ENCODE measurements around the gene NCDN.

The NCDN gene

GRCh38 chr1:35591211-35591610, 33.6 kb downstream of the NCDN start:
- Histone ChIP-seq H3K9ac (ENCODE audit: low read length) (no peak overlapping the region), H3K79me2 (ENCODE audit: control insufficient read depth, insufficient read depth, low read length) (no peaks in the 10 kb centered on the region), H2BK120ac (ENCODE audit: low read depth, low read length) (no peak overlapping the region), H3K27me3 (ENCODE audit: insufficient read depth, low read length, poor library complexity) (no peaks in the 10 kb centered on the region), H3K79me1 (ENCODE audit: low read length) (no peaks in the 10 kb centered on the region), H3K56ac (ENCODE audit: low read length) (no peak overlapping the region), H2BK15ac (replicated peaks; ENCODE audit: low read depth) (no peak overlapping the region), H3K4me1 (ENCODE audit: control insufficient read depth, low read depth, low read length) (peaks cover 3% of the 10 kb centered on the region), H3K23ac (ENCODE audit: low read length) (no peak overlapping the region), H4K5ac (ENCODE audit: low read length) (no peak overlapping the region), H3K4me3 (ENCODE audit: low read length) (no peak overlapping the region), H3K4me2 (ENCODE audit: low read length) (no peak overlapping the region), H3K27ac (ENCODE audit: low read depth, low read length) (no peak overlapping the region), H3K18ac (ENCODE audit: low read length) (no peak overlapping the region), H2BK5ac (ENCODE audit: low read length) (no peak overlapping the region), H3K4ac (ENCODE audit: low read depth, low read length) (no peak overlapping the region), H2AK5ac (ENCODE audit: low read length) (no peak overlapping the region), H4K8ac (ENCODE audit: low read depth, low read length) (no peak overlapping the region), H3K36me3 (ENCODE audit: control insufficient read depth, insufficient read depth, low read length) (no peaks in the 10 kb centered on the region)
- no CpG with 5 or more reads among the region's 8 CpGs for WGBS (ENCODE audit: extremely low coverage, insufficient coverage, low lambda C conversion rate)
- no peak for DNase-seq

DNA sequence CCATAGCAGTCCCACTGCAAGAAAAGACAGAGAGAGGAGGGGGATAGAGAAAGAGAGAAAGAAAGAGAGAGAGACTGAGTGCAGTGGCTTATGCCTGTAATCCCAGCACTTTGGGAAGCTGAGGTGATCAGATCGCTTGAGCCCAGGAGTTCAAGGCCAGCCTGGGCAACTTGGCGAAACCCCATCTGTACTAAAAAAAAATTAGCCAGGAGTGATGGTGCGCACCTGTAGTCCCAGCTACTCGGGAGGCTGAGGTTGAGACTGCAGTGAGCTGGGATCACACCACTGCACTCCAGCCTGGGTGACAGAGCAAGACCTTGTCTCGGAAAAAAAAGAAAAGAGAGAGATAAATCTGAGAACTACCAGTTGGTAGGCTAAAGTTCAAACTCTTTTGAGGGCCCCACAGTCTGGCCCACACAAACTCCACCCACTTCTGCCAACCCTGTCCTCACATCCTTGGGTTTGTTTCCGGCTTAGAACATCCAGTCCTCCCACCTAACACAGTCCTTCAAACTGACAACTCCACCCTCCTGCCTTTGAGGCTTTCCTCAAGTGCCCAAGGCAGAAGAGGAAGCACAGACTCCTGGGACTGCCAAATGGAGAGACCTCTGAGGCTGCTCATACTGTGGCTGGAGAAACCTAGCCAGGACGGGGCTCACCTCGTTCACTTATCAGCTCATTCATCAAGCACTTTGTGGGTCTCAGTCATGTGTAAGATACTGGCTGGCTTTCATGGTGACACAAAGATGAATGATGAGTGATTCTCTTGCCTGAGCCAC, 35.6 kb downstream of the NCDN start:
- no peak overlapping the region for H3K4ac ChIP-seq (ENCODE audit: low read depth, low read length)
- H3K18ac ChIP-seq (ENCODE audit: low read length) = no peak overlapping the region
- H3K56ac ChIP-seq (ENCODE audit: low read length) = no peak overlapping the region
- H3K4me1 ChIP-seq (ENCODE audit: control insufficient read depth, low read depth, low read length) = peaks cover 2% of the 10 kb centered on the region
- no peaks in the 10 kb centered on the region for H3K79me2 ChIP-seq (ENCODE audit: control insufficient read depth, insufficient read depth, low read length)
- no peak overlapping the region for H3K4me2 ChIP-seq (ENCODE audit: low read length)
- H2AK5ac ChIP-seq (ENCODE audit: low read length) = no peak overlapping the region
- no peaks in the 10 kb centered on the region for H3K27me3 ChIP-seq (ENCODE audit: insufficient read depth, low read length, poor library complexity)
- no peak overlapping the region for H3K4me3 ChIP-seq (ENCODE audit: low read length)
- DNase-seq = no peak
- no peak overlapping the region for H2BK120ac ChIP-seq (ENCODE audit: low read depth, low read length)
- H3K23ac ChIP-seq (ENCODE audit: low read length) = no peak overlapping the region
- no CpG with 5 or more reads among the region's 8 CpGs for WGBS (ENCODE audit: extremely low coverage, insufficient coverage, low lambda C conversion rate)
- no peak overlapping the region for H3K9ac ChIP-seq (ENCODE audit: low read length)
- no peak overlapping the region for H4K8ac ChIP-seq (ENCODE audit: low read depth, low read length)
- H2BK5ac ChIP-seq (ENCODE audit: low read length) = no peak overlapping the region
- H3K27ac ChIP-seq (ENCODE audit: low read depth, low read length) = no peak overlapping the region
- H4K5ac ChIP-seq (ENCODE audit: low read length) = no peak overlapping the region
- H3K36me3 ChIP-seq (ENCODE audit: control insufficient read depth, insufficient read depth, low read length) = no peaks in the 10 kb centered on the region
- H2BK15ac ChIP-seq (replicated peaks; ENCODE audit: low read depth) = no peak overlapping the region
- H3K79me1 ChIP-seq (ENCODE audit: low read length) = no peaks in the 10 kb centered on the region

DNA sequence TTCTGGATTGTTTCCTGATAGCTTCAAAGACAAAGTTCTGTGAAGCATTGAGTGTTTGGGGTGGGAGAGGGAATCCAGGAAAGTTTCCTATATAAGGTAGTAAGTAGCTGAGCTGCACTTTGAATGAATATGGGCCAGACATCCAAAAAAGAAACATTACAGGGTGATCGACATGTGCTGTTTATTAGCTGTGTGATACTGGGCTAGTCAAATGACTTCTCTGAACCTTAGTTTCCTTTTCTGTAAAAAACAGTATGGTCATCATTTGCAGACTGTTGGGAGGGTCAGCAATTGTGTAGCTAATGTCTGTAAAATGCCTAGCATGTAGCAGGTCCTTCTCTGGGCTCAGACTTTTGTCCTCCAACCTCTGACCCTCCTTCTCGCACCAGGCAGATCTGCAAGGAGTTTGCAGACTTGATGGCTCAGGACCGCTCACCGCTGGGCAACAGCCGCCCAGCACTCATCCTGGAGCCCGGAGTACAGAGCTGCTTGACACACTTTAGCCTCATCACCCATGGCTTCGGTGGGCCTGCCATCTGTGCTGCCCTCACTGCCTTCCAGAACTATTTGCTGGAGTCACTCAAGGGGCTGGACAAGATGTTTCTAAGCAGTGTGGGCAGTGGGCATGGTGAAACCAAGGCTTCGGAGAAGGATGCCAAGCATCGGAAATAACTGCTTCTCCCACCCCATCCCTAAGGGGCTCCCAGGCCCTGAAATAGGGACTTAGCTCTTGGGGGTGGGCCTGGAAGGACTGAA, 36.6 kb downstream of the NCDN start:
- H3K4me2 ChIP-seq (ENCODE audit: low read length) = no peak overlapping the region
- no peaks in the 10 kb centered on the region for H3K27me3 ChIP-seq (ENCODE audit: insufficient read depth, low read length, poor library complexity)
- no peak overlapping the region for H4K5ac ChIP-seq (ENCODE audit: low read length)
- WGBS (ENCODE audit: extremely low coverage, insufficient coverage, low lambda C conversion rate) = no CpG with 5 or more reads among the region's 9 CpGs
- peaks cover 2% of the 10 kb centered on the region for H3K4me1 ChIP-seq (ENCODE audit: control insufficient read depth, low read depth, low read length)
- H4K8ac ChIP-seq (ENCODE audit: low read depth, low read length) = no peak overlapping the region
- no peak overlapping the region for H2BK5ac ChIP-seq (ENCODE audit: low read length)
- no peak overlapping the region for H3K4me3 ChIP-seq (ENCODE audit: low read length)
- no peak overlapping the region for H3K9ac ChIP-seq (ENCODE audit: low read length)
- no peak overlapping the region for H2BK15ac ChIP-seq (replicated peaks; ENCODE audit: low read depth)
- no peaks in the 10 kb centered on the region for H3K79me1 ChIP-seq (ENCODE audit: low read length)
- no peak overlapping the region for H2BK120ac ChIP-seq (ENCODE audit: low read depth, low read length)
- no peak overlapping the region for H3K23ac ChIP-seq (ENCODE audit: low read length)
- H2AK5ac ChIP-seq (ENCODE audit: low read length) = no peak overlapping the region
- no peaks in the 10 kb centered on the region for H3K36me3 ChIP-seq (ENCODE audit: control insufficient read depth, insufficient read depth, low read length)
- H3K27ac ChIP-seq (ENCODE audit: low read depth, low read length) = no peak overlapping the region
- no peaks in the 10 kb centered on the region for H3K79me2 ChIP-seq (ENCODE audit: control insufficient read depth, insufficient read depth, low read length)
- H3K18ac ChIP-seq (ENCODE audit: low read length) = no peak overlapping the region
- H3K56ac ChIP-seq (ENCODE audit: low read length) = no peak overlapping the region
- no peak for DNase-seq
- no peak overlapping the region for H3K4ac ChIP-seq (ENCODE audit: low read depth, low read length)

DNA sequence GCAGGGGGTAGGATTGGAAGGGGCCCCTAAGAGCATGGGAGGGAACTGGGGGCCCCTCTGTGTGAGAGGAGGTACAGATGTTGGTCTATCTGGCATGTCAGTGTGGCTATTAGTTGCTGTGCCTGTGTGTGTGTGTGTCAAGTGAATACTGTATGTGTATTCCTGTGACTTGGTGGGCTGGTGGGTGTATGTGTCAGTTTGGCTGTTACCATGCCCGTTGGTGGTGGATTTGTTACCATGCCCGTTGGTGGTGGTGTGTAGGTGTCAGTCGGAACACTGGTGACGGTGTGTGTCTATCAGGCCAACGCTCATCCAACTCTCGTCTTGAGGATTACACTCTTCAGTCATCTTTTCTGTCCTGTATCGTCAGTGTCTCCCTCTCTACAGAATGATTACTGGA, 38.1 kb downstream of the NCDN start:
- no peak for DNase-seq
- Histone ChIP-seq H3K36me3 (ENCODE audit: control insufficient read depth, insufficient read depth, low read length) (no peaks in the 10 kb centered on the region), H4K5ac (ENCODE audit: low read length) (no peak overlapping the region), H3K79me2 (ENCODE audit: control insufficient read depth, insufficient read depth, low read length) (no peaks in the 10 kb centered on the region), H3K27me3 (ENCODE audit: insufficient read depth, low read length, poor library complexity) (no peaks in the 10 kb centered on the region), H3K9ac (ENCODE audit: low read length) (no peak overlapping the region), H3K18ac (ENCODE audit: low read length) (no peak overlapping the region), H3K4me2 (ENCODE audit: low read length) (no peak overlapping the region), H2BK5ac (ENCODE audit: low read length) (no peak overlapping the region), H2AK5ac (ENCODE audit: low read length) (no peak overlapping the region), H3K4me1 (ENCODE audit: control insufficient read depth, low read depth, low read length) (peaks cover 2% of the 10 kb centered on the region), H3K79me1 (ENCODE audit: low read length) (no peaks in the 10 kb centered on the region), H3K56ac (ENCODE audit: low read length) (no peak overlapping the region), H3K23ac (ENCODE audit: low read length) (no peak overlapping the region), H3K4me3 (ENCODE audit: low read length) (no peak overlapping the region), H3K27ac (ENCODE audit: low read depth, low read length) (no peak overlapping the region), H2BK120ac (ENCODE audit: low read depth, low read length) (no peak overlapping the region), H2BK15ac (replicated peaks; ENCODE audit: low read depth) (no peak overlapping the region), H4K8ac (ENCODE audit: low read depth, low read length) (no peak overlapping the region), H3K4ac (ENCODE audit: low read depth, low read length) (no peak overlapping the region)
- WGBS (ENCODE audit: extremely low coverage, insufficient coverage, low lambda C conversion rate) = no CpG with 5 or more reads among the region's 7 CpGs

GRCh38 chr1:35597870-35598269, 40.3 kb downstream of the NCDN start:
- no peak overlapping the region for H3K18ac ChIP-seq (ENCODE audit: low read length)
- H3K4me1 ChIP-seq (ENCODE audit: control insufficient read depth, low read depth, low read length) = peaks cover 2% of the 10 kb centered on the region
- no peaks in the 10 kb centered on the region for H3K79me2 ChIP-seq (ENCODE audit: control insufficient read depth, insufficient read depth, low read length)
- no peak for DNase-seq
- H3K4me2 ChIP-seq (ENCODE audit: low read length) = no peak overlapping the region
- no peak overlapping the region for H3K9ac ChIP-seq (ENCODE audit: low read length)
- H2BK15ac ChIP-seq (replicated peaks; ENCODE audit: low read depth) = no peak overlapping the region
- H4K5ac ChIP-seq (ENCODE audit: low read length) = no peak overlapping the region
- no peak overlapping the region for H2BK120ac ChIP-seq (ENCODE audit: low read depth, low read length)
- H3K56ac ChIP-seq (ENCODE audit: low read length) = no peak overlapping the region
- no peaks in the 10 kb centered on the region for H3K79me1 ChIP-seq (ENCODE audit: low read length)
- H3K36me3 ChIP-seq (ENCODE audit: control insufficient read depth, insufficient read depth, low read length) = no peaks in the 10 kb centered on the region
- H3K4me3 ChIP-seq (ENCODE audit: low read length) = no peak overlapping the region
- no peak overlapping the region for H4K8ac ChIP-seq (ENCODE audit: low read depth, low read length)
- H2BK5ac ChIP-seq (ENCODE audit: low read length) = no peak overlapping the region
- no peak overlapping the region for H3K27ac ChIP-seq (ENCODE audit: low read depth, low read length)
- H3K23ac ChIP-seq (ENCODE audit: low read length) = no peak overlapping the region
- H2AK5ac ChIP-seq (ENCODE audit: low read length) = no peak overlapping the region
- WGBS (ENCODE audit: extremely low coverage, insufficient coverage, low lambda C conversion rate) = no CpG with 5 or more reads among the region's 5 CpGs
- H3K27me3 ChIP-seq (ENCODE audit: insufficient read depth, low read length, poor library complexity) = no peaks in the 10 kb centered on the region
- H3K4ac ChIP-seq (ENCODE audit: low read depth, low read length) = no peak overlapping the region

All from mesendoderm (in vitro differentiated cells).